HepG2 (cell line): ENCODE results near the gene MT1M. TPM values are rescaled to one million over a fixed set of nuclear protein-coding genes. Genes with fewer than 3 reads are reported as not detected.

ENCODE experiments used
- ATM ChIP-seq: fragments of 450-650 bp; IDR thresholded peaks from 2 replicates; pipeline ENCODE4 v1.7.1; 2017; ENCODE audit warnings: mild to moderate bottlenecking, borderline replicate concordance
- CCDC6 ChIP-seq: sonication (generic); formaldehyde crosslinking; IDR thresholded peaks from 2 replicates; pipeline ENCODE4 v1.8.1; 2022; ENCODE audit warnings: mild to moderate bottlenecking, missing genetic modification reagents, moderate library complexity
- FLYWCH1 ChIP-seq: sonication (generic); formaldehyde crosslinking; IDR thresholded peaks from 2 replicates; pipeline ENCODE4 v1.8.1; 2023; ENCODE audit warnings: mild to moderate bottlenecking, missing genetic modification reagents
- GATAD2A ChIP-seq: IDR thresholded peaks from 2 replicates; pipeline ENCODE4 v1.6.1; 2016
- GMEB1 ChIP-seq: sonication (generic); formaldehyde crosslinking; IDR thresholded peaks from 2 replicates; pipeline ENCODE4 v1.5.1; 2020; ENCODE audit warnings: missing genetic modification reagents, mild to moderate bottlenecking, borderline replicate concordance
- HNF1B ChIP-seq: sonication (generic); formaldehyde crosslinking; IDR thresholded peaks from 2 replicates; pipeline ENCODE4 v1.5.1; 2020; ENCODE audit warnings: mild to moderate bottlenecking, moderate library complexity, missing genetic modification reagents
- HOXA3 ChIP-seq: sonication (generic); formaldehyde crosslinking; IDR thresholded peaks from 2 replicates; pipeline ENCODE4 v1.5.0; 2020; ENCODE audit warnings: missing genetic modification reagents
- KMT2B ChIP-seq: IDR thresholded peaks from 2 replicates; pipeline ENCODE4 v1.6.1; 2016; ENCODE audit warnings: missing genetic modification reagents, missing compliant biosample characterization
- MLLT10 ChIP-seq: sonication (generic); formaldehyde crosslinking; IDR thresholded peaks from 2 replicates; pipeline ENCODE4 v1.4.0; 2020; ENCODE audit warnings: missing genetic modification reagents
- SALL1 ChIP-seq: sonication (generic); formaldehyde crosslinking; IDR thresholded peaks from 2 replicates; pipeline ENCODE4 v1.8.0; 2022; ENCODE audit warnings: mild to moderate bottlenecking, missing genetic modification reagents
- SOX5 ChIP-seq: IDR thresholded peaks from 2 replicates; pipeline ENCODE4 v1.6.1; 2016; ENCODE audit warnings: borderline replicate concordance
- TMF1 ChIP-seq: sonication (generic); formaldehyde crosslinking; IDR thresholded peaks from 2 replicates; pipeline ENCODE4 v1.8.1; 2022; ENCODE audit warnings: low read depth, missing genetic modification reagents
- ZMYM4 ChIP-seq: sonication (generic); formaldehyde crosslinking; IDR thresholded peaks from 2 replicates; pipeline ENCODE4 v1.8.1; 2023; ENCODE audit warnings: mild to moderate bottlenecking, missing genetic modification reagents
- ZNF10 ChIP-seq: sonication (generic); formaldehyde crosslinking; IDR thresholded peaks from 2 replicates; pipeline ENCODE4 v1.4.0; 2020; ENCODE audit warnings: mild to moderate bottlenecking, low read depth, missing genetic modification reagents, borderline replicate concordance
- polyA plus RNA-seq, 8 experiments: library from polyadenylated mRNA; depleted of rRNA in 3 of 8; stranded (reverse) in 7 of 8; unstranded in 1 of 8; fragments of >200 nt; fragmentation: Illumina TruSeq in 4 of 8; extraction: Trizol in 4 of 8; gene quantifications; 2 replicates each; pipeline versions ENCODE4 v1.2.1 to v1.2.3, GENCODE V29; 2011 to 2016; ENCODE audit warnings: low read depth in 4 of 8, missing spikeins in 1 of 8, mixed read lengths in 1 of 8; ENCODE audit not compliant: insufficient read depth in 1 of 8
- total RNA-seq, 5 experiments: library from RNA; depleted of rRNA; stranded (reverse); fragments of >200 nt; fragmentation: Illumina TruSeq; extraction: Trizol; gene quantifications; 2 replicates each; pipeline ENCODE4 v1.2.3, GENCODE V29; 2016; ENCODE audit warnings: low read depth in 1 of 5
- TF ChIP-seq, protein P1 (sequence below): sonication (generic); formaldehyde crosslinking; IDR thresholded peaks from 2 replicates; pipeline ENCODE4 v1.8.0; 2022; ENCODE audit warnings: missing genetic modification reagents, mild to moderate bottlenecking, moderate library complexity, borderline replicate concordance
- TF ChIP-seq, protein P2 (sequence below): IDR thresholded peaks from 2 replicates; pipeline ENCODE4 v1.6.1; 2016; ENCODE audit warnings: low read depth, borderline replicate concordance
- TF ChIP-seq, protein P3 (sequence below): IDR thresholded peaks from 2 replicates; pipeline ENCODE4 v1.6.1; 2016; ENCODE audit warnings: mild to moderate bottlenecking, missing biosample characterization, missing genetic modification reagents
- TF ChIP-seq, protein P4 (sequence below), 2 experiments: IDR thresholded peaks; 2 replicates each; pipeline ENCODE4 v1.6.1; 2011 to 2012; ENCODE audit warnings: low read length in 2 of 2, borderline replicate concordance in 1 of 2, low read depth in 1 of 2, mild to moderate bottlenecking in 1 of 2, moderate library complexity in 1 of 2

MT1M gene
- total and polyA plus RNA-seq, 2 of the 13 experiments (the other 11 are each of a cell fraction or from before 2014, with no cell fraction given), result 4.6 TPM; not detected in 1

- TF ChIP-seq SOX5 (no peak), CCDC6 (CRISPR knock-in tag) (0 out of 2 replicates have a peak, but pooled peaks have one; percentile 64), SALL1 (CRISPR knock-in tag) (0 out of 2 replicates have a peak, but pooled peaks have one; percentile 12), ZMYM4 (peak; percentile 27; the same call in 1 of the 2 replicates), MLLT10 (CRISPR knock-in tag) (no peak), GATAD2A (CRISPR knock-in tag) (peak; percentile 21; the same call in 1 of the 2 replicates), FLYWCH1 (CRISPR knock-in tag) (no peak), GMEB1 (no peak; the same call in 1 of the 2 replicates), TMF1 (CRISPR knock-in tag) (peak; percentile 36; the same call in 1 of the 2 replicates), KMT2B (peak; percentile 54; the same call in 1 of the 2 replicates), ZNF10 (CRISPR knock-in tag) (no peak), ATM (no peak), HNF1B (CRISPR knock-in tag) (peak; percentile 30; the same call in 1 of the 2 replicates), HOXA3 (CRISPR knock-in tag) (peak; percentile 52; the same call in 1 of the 2 replicates)
- TF ChIP-seq, protein P1, sequence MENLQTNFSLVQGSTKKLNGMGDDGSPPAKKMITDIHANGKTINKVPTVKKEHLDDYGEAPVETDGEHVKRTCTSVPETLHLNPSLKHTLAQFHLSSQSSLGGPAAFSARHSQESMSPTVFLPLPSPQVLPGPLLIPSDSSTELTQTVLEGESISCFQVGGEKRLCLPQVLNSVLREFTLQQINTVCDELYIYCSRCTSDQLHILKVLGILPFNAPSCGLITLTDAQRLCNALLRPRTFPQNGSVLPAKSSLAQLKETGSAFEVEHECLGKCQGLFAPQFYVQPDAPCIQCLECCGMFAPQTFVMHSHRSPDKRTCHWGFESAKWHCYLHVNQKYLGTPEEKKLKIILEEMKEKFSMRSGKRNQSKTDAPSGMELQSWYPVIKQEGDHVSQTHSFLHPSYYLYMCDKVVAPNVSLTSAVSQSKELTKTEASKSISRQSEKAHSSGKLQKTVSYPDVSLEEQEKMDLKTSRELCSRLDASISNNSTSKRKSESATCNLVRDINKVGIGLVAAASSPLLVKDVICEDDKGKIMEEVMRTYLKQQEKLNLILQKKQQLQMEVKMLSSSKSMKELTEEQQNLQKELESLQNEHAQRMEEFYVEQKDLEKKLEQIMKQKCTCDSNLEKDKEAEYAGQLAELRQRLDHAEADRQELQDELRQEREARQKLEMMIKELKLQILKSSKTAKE, result no peak
- TF ChIP-seq, protein P2, sequence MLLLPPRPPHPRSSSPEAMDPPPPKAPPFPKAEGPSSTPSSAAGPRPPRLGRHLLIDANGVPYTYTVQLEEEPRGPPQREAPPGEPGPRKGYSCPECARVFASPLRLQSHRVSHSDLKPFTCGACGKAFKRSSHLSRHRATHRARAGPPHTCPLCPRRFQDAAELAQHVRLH (CRISPR knock-in tag), result no peak
- TF ChIP-seq, protein P3, sequence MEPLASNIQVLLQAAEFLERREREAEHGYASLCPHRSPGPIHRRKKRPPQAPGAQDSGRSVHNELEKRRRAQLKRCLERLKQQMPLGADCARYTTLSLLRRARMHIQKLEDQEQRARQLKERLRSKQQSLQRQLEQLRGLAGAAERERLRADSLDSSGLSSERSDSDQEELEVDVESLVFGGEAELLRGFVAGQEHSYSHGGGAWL, result 0 out of 2 replicates have a peak, but pooled peaks have one; percentile 40
- TF ChIP-seq, protein P4, sequence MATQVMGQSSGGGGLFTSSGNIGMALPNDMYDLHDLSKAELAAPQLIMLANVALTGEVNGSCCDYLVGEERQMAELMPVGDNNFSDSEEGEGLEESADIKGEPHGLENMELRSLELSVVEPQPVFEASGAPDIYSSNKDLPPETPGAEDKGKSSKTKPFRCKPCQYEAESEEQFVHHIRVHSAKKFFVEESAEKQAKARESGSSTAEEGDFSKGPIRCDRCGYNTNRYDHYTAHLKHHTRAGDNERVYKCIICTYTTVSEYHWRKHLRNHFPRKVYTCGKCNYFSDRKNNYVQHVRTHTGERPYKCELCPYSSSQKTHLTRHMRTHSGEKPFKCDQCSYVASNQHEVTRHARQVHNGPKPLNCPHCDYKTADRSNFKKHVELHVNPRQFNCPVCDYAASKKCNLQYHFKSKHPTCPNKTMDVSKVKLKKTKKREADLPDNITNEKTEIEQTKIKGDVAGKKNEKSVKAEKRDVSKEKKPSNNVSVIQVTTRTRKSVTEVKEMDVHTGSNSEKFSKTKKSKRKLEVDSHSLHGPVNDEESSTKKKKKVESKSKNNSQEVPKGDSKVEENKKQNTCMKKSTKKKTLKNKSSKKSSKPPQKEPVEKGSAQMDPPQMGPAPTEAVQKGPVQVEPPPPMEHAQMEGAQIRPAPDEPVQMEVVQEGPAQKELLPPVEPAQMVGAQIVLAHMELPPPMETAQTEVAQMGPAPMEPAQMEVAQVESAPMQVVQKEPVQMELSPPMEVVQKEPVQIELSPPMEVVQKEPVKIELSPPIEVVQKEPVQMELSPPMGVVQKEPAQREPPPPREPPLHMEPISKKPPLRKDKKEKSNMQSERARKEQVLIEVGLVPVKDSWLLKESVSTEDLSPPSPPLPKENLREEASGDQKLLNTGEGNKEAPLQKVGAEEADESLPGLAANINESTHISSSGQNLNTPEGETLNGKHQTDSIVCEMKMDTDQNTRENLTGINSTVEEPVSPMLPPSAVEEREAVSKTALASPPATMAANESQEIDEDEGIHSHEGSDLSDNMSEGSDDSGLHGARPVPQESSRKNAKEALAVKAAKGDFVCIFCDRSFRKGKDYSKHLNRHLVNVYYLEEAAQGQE (IDR thresholded peaks at IDR 0.05; ENCODE audit: borderline replicate concordance in 1 of 2, low read depth in 1 of 2, low read length in 2 of 2), result no peak
Measured at GRCh38 chr16:56625140-56625942, 7.1 kb upstream of the MT1M start, which contains the start of gene MT1E (continued).
